ENCODE data around the gene TMEM108. TPM values are rescaled to one million over a fixed set of nuclear protein-coding genes. Genes with fewer than 3 reads are reported as not detected.

The TMEM108 gene
- total and polyA plus RNA-seq, 9 donors = under 0.01 to 4.2 (median 0.46) TPM; not detected in 2

- no peaks in the 10 kb centered on the region for H3K9me3 ChIP-seq
- no peaks in the 10 kb centered on the region for H3K27me3 ChIP-seq
- 83 to 89% (median 87%) methylated on average over 2 of the region's 2 CpGs for WGBS, 3 donors
- no peak overlapping the region for H3K27ac ChIP-seq
- H3K4me1 ChIP-seq (ENCODE audit: insufficient read depth) = no peaks in the 10 kb centered on the region
- intact Hi-C loops (cut with DNase I) = no loop called here
- DNase-seq = no peak
- no peak overlapping the region for H3K4me3 ChIP-seq
- no peak for TF ChIP-seq POLR2A (IDR thresholded peaks at IDR 0.05)
- TF ChIP-seq CTCF (IDR thresholded peaks at IDR 0.05) = no peak
- no peak for TF ChIP-seq EP300 (IDR thresholded peaks at IDR 0.05)
- H3K36me3 ChIP-seq = no peaks in the 10 kb centered on the region
Observed at GRCh38 chr3:133248389-133248788, 210.2 kb downstream of the TMEM108 start.

GRCh38 chr3:133249490-133249889 lies 211.3 kb downstream of the TMEM108 start:
- Histone ChIP-seq H3K4me3 (no peak overlapping the region), H3K27me3 (no peaks in the 10 kb centered on the region), H3K9me3 (no peaks in the 10 kb centered on the region), H3K36me3 (no peaks in the 10 kb centered on the region), H3K27ac (no peak overlapping the region), H3K4me1 (ENCODE audit: insufficient read depth) (no peaks in the 10 kb centered on the region)
- WGBS, 3 donors = 70 to 85% (median 82%) methylated on average over 2 of the region's 2 CpGs
- TF ChIP-seq CTCF (IDR thresholded peaks at IDR 0.05) (no peak), POLR2A (IDR thresholded peaks at IDR 0.05) (no peak), EP300 (IDR thresholded peaks at IDR 0.05) (no peak)
- intact Hi-C loops (cut with DNase I) = no loop called here
- DNase-seq = no peak

- intact Hi-C loops (cut with DNase I) = no loop called here
- Histone ChIP-seq H3K27ac (no peak overlapping the region), H3K4me3 (no peak overlapping the region), H3K4me1 (ENCODE audit: insufficient read depth) (no peaks in the 10 kb centered on the region), H3K27me3 (no peaks in the 10 kb centered on the region), H3K9me3 (no peaks in the 10 kb centered on the region), H3K36me3 (no peaks in the 10 kb centered on the region)
- no peak for DNase-seq
- 97 to 99% (median 97%) methylated on average over 2 of the region's 2 CpGs for WGBS, 3 donors
- no peak for TF ChIP-seq POLR2A (IDR thresholded peaks at IDR 0.05)
- TF ChIP-seq CTCF (IDR thresholded peaks at IDR 0.05) = no peak
- TF ChIP-seq EP300 (IDR thresholded peaks at IDR 0.05) = no peak
Observed at GRCh38 chr3:133254151-133254550, 216.0 kb downstream of the TMEM108 start.

GRCh38 chr3:133254716-133255115 lies 216.5 kb downstream of the TMEM108 start:
- H3K36me3 ChIP-seq = no peaks in the 10 kb centered on the region
- H3K27me3 ChIP-seq = no peaks in the 10 kb centered on the region
- TF ChIP-seq POLR2A (IDR thresholded peaks at IDR 0.05) (no peak), EP300 (IDR thresholded peaks at IDR 0.05) (no peak)
- intact Hi-C loops (cut with DNase I) = no loop called here
- WGBS, 3 donors = 88 to 94% (median 91%) methylated on average over 1 of the region's 1 CpG
- no peaks in the 10 kb centered on the region for H3K4me1 ChIP-seq (ENCODE audit: insufficient read depth)
- no peak overlapping the region for H3K27ac ChIP-seq
- H3K9me3 ChIP-seq = no peaks in the 10 kb centered on the region
- no peak for DNase-seq
- H3K4me3 ChIP-seq = no peak overlapping the region

GRCh38 chr3:133256787-133257483 lies 218.7 kb downstream of the TMEM108 start:
- no peaks in the 10 kb centered on the region for H3K4me1 ChIP-seq (ENCODE audit: insufficient read depth)
- TF ChIP-seq CTCF (IDR thresholded peaks at IDR 0.05) = no peak
- no peaks in the 10 kb centered on the region for H3K9me3 ChIP-seq
- no peaks in the 10 kb centered on the region for H3K36me3 ChIP-seq
- WGBS, 3 donors = 41 to 42% (median 41%) methylated on average over 4 of the region's 4 CpGs
- no peak overlapping the region for H3K4me3 ChIP-seq
- no peak for DNase-seq
- H3K27ac ChIP-seq = no peak overlapping the region
- intact Hi-C loops (cut with DNase I) = no loop called here
- H3K27me3 ChIP-seq = no peaks in the 10 kb centered on the region
